GM18867 (cell line): ENCODE measurements around the gene HS3ST5.

Source experiments
- ATAC-seq: cut with Tn5 transposase; IDR thresholded peaks from one replicate; pipeline ENCODE4 v1.9.1; 2021; ENCODE audit warnings: mild to moderate bottlenecking, moderate library complexity; ENCODE audit not compliant: unreplicated experiment

HS3ST5 gene

GRCh38 chr6:114202389-114202788, 140.4 kb downstream of the HS3ST5 start:
- ATAC-seq, result no peak

DNA sequence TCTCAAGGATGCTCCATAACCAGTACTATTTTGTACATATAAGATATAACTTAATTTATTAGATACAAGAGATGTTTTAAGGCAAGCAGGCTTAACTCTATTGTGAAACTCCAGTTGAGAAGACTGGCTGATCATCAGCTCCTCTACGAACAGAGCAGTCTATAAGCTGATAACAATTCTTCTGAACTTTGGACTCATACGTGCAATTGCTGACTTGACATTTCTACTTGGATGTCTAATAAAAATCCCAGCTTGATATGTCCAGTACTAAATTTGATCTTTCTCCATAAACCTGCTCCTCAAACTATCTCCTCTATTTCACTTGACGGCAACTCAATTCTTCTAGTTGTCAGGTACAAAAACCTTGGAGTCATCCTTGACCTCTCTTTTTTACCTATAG, 141.9 kb downstream of the HS3ST5 start:
- ATAC-seq, result no peak

DNA sequence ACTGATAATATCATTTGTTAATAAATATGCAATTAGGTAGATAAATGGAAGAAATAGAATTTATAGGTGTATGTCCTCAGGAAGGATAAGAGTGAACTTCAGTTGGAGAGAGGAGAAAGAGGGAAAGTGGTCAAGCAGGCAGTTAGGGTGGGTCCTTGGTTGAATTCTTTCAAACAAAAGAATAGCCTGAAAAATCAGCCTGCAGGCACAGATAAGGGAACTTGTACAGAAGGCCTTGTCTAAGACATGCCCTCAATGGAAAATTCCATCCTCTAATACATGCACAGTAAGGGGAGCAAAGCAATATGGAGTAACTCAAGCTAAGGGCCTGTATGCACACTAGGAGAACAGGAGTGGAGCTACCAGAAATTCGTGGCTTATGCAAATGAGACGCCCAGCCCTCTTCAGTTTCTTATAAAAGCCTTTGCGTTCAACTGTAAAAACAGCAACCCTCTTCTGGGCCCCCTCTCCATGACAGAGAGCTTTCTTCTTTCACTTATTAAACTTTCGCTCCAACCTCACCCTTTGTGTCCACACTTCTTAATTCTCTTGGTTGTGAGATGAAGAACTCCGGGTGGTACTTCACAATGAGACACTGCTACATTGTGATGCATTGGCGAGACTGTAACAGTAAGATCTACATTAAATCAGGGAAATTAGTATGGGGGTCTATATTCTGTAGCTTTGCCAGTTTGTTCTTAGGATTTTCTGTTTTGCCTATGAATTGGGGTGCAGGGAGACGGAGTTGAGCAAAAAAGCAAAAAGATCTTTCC, 147.0 kb downstream of the HS3ST5 start:
- no peak for ATAC-seq

DNA sequence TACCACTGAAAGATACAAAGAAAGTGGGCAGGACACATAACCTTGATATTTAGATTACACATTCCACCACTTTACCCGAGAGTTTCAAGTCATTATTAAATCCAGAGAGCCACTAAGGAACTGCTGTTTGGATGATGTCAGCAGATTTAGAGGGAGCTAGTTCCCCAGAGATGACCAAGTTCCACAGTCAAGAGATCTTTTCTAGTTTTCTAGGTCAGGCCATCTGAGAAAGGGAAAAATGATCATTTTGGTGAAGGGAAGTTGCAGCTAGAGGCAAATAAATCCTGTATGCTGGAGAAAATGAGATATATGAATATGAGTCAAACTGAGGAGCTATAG, 147.8 kb downstream of the HS3ST5 start:
- ATAC-seq, result no peak

- no peak for ATAC-seq
Observed at GRCh38 chr6:114194362-114195026, 148.3 kb downstream of the HS3ST5 start.

GRCh38 chr6:114187563-114187962, 155.3 kb downstream of the HS3ST5 start:
- ATAC-seq, result no peak

DNA sequence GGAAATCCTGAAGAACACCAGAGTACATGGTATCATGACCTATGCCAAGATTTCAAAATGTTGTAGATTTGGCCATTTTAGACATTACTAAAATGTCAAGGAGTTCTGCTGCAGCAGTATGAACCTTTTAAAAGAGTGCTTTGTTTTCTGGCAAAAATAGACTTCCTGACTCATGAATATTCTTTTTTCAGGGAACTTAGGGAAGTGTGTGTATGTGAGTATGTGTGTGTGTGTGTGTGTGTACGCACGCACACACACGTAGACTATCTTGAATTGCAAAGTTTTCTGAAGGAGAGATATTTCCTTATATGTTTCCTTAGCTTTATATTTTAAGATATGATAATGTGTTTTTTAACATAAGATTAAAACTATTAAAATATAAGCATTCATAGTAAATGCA, 161.2 kb downstream of the HS3ST5 start:
- ATAC-seq, result no peak

DNA sequence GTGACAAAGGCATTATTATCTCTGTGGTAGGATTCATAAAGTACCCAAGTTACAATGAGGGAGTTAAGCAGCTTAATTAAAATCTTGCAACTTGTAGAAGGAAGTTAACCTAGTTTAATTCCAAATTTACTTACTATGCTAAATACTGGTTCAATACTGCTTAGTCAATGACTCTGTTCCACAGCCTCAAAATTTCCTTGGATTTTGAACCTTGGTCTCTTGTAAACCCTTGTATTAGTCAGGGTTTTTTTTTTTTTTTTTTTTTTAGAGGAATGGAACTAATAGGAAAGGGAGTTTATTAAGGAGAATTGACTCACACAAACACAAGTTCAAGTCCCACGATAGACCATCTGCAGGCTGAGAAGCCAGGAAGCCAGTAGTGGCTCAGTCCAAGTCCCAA, 163.4 kb downstream of the HS3ST5 start:
- ATAC-seq, result no peak

DNA sequence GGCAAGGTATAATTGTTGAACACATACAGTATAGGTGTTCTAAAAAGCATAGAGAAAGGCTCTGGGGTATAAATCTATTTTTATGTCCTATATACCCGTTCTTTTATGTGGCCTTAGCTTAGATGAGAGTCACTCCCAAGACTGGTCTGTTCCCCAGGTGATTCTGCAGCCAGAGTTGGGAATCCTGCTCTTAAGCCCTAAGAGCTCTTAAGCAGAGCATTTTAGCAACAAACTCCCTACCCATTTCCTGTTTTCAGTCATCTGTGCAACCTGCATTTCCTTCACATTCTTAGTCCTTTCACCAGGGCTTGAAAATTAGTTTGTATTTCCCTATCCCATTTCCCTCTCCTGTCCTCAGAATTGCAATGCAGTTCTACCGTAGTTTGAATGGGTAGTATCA, 166.1 kb downstream of the HS3ST5 start:
- no peak for ATAC-seq

- ATAC-seq, result no peak
Observed at GRCh38 chr6:114172576-114173260, 170.1 kb downstream of the HS3ST5 start.

DNA sequence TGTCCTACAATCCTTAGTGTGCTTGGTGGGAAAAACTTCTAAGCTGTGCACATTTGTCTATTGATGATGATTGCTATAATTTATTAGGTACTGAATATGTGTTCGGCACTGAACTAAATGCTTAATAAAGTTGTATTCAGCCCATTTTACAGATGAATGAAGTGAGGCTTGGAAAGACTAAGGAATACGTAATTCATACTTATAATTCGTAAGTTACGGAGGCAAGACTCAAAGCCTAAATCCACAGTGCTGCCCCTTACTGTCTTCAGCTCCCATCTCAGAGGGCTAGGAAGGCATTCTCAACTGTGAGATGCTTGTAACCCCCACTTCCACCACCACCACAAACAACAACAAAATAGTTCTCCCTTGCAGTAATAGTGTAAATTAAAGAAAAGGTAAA, 171.3 kb downstream of the HS3ST5 start:
- no peak for ATAC-seq

GRCh38 chr6:114170958-114171387, 171.8 kb downstream of the HS3ST5 start:
- no peak for ATAC-seq

DNA sequence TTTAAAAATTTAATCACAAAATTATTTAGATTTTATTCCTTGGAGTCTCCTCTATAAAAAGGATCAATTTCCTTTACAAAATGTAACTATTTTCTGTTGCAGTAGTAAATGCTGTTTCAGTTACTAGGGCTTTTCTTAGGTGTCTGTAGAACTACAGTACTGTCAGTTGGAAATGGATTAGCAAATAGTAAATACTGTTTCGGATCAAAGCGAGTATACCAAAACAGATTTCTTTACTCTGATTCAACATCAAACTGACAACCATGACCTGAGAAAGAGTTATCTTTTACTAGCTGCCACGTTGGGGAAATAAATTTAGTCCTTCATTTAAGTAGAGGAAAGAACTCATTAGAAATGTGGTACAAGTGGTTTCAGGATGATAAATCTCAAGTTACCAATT, 172.5 kb downstream of the HS3ST5 start:
- no peak for ATAC-seq

DNA sequence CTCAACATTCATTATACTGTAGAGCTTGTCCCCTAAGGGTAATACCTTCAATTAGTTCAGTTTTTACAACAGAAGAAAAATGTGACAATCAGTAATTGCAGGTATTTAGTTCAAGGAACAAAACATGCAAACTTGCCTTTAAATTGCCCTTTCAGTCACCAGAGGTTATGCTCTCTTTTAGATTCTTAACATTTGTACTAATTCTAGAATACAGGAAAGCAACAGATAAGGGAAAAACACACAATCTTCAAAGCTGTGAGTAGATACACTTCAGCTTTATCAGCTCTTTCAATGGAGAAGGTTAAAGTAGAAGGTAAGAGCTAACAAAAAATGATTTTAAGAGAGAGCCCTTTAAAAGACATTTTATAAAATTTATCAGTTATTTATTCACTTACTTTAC, 173.1 kb downstream of the HS3ST5 start:
- ATAC-seq, result no peak

GRCh38 chr6:114167583-114168576, 174.9 kb downstream of the HS3ST5 start:
- ATAC-seq, result no peak

DNA sequence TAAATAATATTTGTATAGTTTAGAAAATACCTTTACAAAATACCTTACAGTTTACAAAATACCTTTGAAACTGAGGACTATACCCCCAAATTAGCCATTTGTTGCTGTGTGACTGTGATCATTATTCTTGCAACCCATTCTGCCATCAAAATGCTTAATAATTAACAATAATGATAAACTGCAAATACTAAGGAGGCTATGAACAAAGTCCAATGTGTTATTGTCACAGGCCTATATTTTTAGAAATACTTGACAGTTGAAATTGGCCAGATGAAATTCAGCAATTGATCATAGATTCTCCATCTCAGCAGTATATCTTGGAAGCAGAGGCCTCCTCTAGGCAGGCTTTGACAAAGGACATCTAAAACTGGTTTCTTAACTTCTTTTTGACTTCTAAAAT, 178.6 kb downstream of the HS3ST5 start:
- no peak for ATAC-seq

GRCh38 chr6:114162691-114163347, 180.0 kb downstream of the HS3ST5 start:
- no peak for ATAC-seq

DNA sequence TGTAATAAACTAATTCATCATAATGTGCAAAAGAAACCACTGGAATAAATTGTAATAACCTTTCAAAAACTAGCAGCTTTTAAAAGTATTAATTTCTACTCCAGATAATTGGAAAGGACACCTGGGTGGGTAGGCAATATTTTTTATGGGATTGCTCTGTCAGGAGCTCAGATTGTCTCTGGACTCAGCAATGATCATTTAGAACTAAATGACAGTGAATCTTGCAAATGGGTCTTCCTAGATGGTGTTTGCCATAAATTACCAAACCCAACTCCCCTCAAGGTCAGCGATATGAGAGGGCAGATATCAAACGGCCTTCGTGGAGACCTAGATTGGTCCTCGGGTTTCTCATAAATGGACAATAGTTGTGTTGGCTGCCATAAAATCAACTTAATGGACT, 181.9 kb downstream of the HS3ST5 start:
- ATAC-seq, result no peak

DNA sequence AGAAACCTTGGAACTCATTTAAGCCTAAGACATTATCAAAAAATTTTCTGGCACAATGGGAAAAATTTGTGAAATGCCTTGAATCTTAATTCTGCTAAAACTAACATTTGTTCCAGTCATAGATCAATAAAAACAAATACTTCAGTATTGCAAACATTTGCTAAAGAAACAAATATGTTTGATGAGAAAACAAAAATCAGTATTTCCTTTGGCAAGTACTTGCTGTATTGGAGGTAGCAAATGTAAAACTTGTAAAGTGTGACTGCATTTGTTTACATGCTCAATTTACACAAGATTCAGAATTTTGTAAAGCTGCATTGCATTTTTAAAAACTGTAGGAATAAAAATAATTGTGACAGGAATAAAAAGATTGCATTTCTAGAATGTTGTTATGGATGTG, 183.1 kb downstream of the HS3ST5 start:
- ATAC-seq, result no peak
